ENCODE data around the gene RPS6KC1.
A peak's percentile ranks its signal among the peaks of the same experiment; 100 is the strongest.

The RPS6KC1 gene

DNA sequence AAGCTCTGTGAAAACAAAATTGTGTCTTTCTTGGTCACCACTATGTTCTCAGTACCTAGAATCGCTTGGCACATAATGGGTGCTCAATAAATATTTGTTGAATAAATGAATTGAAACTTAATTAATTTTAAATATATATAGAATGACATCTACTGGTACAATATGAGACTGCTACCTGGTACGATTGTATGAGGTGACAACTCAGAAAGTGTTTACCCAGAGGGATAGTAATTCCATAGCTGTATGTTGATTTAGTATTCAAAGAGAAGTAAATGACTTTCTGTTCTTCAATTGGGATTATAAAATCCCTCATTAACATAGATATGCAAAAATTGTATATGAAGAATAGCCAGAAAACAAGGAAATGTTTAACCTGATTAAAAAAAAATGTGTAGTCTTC is 128.7 kb downstream of the RPS6KC1 start:
- Histone ChIP-seq H3K27ac (ENCODE audit: low read length, poor library complexity, severe bottlenecking) (no peak overlapping the region), H2AFZ (ENCODE audit: low read depth, low read length) (no peak overlapping the region), H2BK12ac (ENCODE audit: low read length in 2 of 2) (no peak overlapping the region), H3K9me3 (ENCODE audit: control insufficient read depth, low read length) (peaks cover 8% of the 10 kb centered on the region), H3K18ac (ENCODE audit: low read depth in 1 of 2, low read length in 2 of 2) (no peak overlapping the region), H3K4me1 (ENCODE audit: control insufficient read depth, insufficient read depth, low read depth, low read length) (no peaks in the 10 kb centered on the region), H3K9ac (ENCODE audit: low read length) (no peak overlapping the region), H3K27me3 (ENCODE audit: control insufficient read depth in 1 of 2, insufficient read depth in 1 of 2, low read length in 2 of 2) (no peaks in the 10 kb centered on the region), H3K14ac (ENCODE audit: low read length in 2 of 2) (no peak overlapping the region), H4K91ac (ENCODE audit: low read length) (no peak overlapping the region), H3K36me3 (ENCODE audit: control insufficient read depth in 1 of 2, insufficient read depth in 2 of 2, low read depth in 1 of 2, low read length in 2 of 2) (peaks cover 2 to 34% of the 10 kb centered on the region in 2 experiments), H3K23ac (ENCODE audit: low read length in 2 of 2) (no peak overlapping the region), H3K4ac (ENCODE audit: low read depth in 1 of 2, low read length in 2 of 2) (no peak overlapping the region), H4K8ac (ENCODE audit: low read length) (no peak overlapping the region), H3K4me2 (ENCODE audit: low read length, poor library complexity, severe bottlenecking) (no peak overlapping the region), H2BK120ac (ENCODE audit: low read depth, low read length) (no peak overlapping the region), H2BK15ac (ENCODE audit: low read depth, poor library complexity, severe bottlenecking) (no peak overlapping the region), H3K79me1 (replicated peaks; ENCODE audit: low read length, poor library complexity, severe bottlenecking) (peaks cover 1% of the 10 kb centered on the region), H2BK5ac (ENCODE audit: low read depth, low read length, poor library complexity, severe bottlenecking) (no peak overlapping the region), H2AK5ac (ENCODE audit: low read length, severe bottlenecking) (no peak overlapping the region), H3K4me3 (ENCODE audit: insufficient read depth in 1 of 2, low read depth in 1 of 2, low read length in 2 of 2) (no peak overlapping the region)
- WGBS: no CpG with 5 or more reads among the region's 2 CpGs
- DNase-seq: no peak

DNA sequence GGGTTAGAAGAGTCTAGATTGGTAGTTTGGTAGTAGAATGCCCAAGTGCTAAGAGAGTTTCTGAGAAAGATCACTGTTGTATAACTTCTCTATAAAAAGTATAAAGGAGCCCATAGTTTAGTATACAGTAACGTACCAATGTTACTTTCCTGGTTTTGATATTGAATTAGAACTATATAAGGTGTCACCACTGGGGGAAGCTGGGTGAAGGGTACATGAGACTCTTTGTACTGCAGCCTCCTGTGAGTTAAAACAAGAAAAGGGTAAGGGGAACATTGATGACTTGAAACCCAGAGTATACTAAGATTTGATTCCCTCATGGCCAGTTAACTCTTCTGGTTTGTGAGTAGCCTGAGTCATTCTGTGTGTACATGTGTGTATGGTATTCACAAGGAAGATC is 129.8 kb downstream of the RPS6KC1 start:
- Histone ChIP-seq H3K27me3 (ENCODE audit: control insufficient read depth in 1 of 2, insufficient read depth in 1 of 2, low read length in 2 of 2) (no peaks in the 10 kb centered on the region), H3K4me2 (ENCODE audit: low read length, poor library complexity, severe bottlenecking) (no peak overlapping the region), H4K8ac (ENCODE audit: low read length) (no peak overlapping the region), H3K14ac (ENCODE audit: low read length in 2 of 2) (no peak overlapping the region), H3K4me3 (ENCODE audit: insufficient read depth in 1 of 2, low read depth in 1 of 2, low read length in 2 of 2) (no peak overlapping the region), H3K36me3 (ENCODE audit: control insufficient read depth in 1 of 2, insufficient read depth in 2 of 2, low read depth in 1 of 2, low read length in 2 of 2) (peaks cover 6 to 34% of the 10 kb centered on the region in 2 experiments), H4K91ac (ENCODE audit: low read length) (no peak overlapping the region), H2BK15ac (ENCODE audit: low read depth, poor library complexity, severe bottlenecking) (no peak overlapping the region), H3K4me1 (ENCODE audit: control insufficient read depth, insufficient read depth, low read depth, low read length) (no peaks in the 10 kb centered on the region), H2BK5ac (ENCODE audit: low read depth, low read length, poor library complexity, severe bottlenecking) (no peak overlapping the region), H3K18ac (ENCODE audit: low read depth in 1 of 2, low read length in 2 of 2) (no peak overlapping the region), H3K4ac (ENCODE audit: low read depth in 1 of 2, low read length in 2 of 2) (no peak overlapping the region), H3K27ac (ENCODE audit: low read length, poor library complexity, severe bottlenecking) (no peak overlapping the region), H2BK12ac (ENCODE audit: low read length in 2 of 2) (no peak overlapping the region), H2AK5ac (ENCODE audit: low read length, severe bottlenecking) (no peak overlapping the region), H2AFZ (ENCODE audit: low read depth, low read length) (no peak overlapping the region), H3K9me3 (ENCODE audit: control insufficient read depth, low read length) (peaks cover 17% of the 10 kb centered on the region), H2BK120ac (ENCODE audit: low read depth, low read length) (no peak overlapping the region), H3K9ac (ENCODE audit: low read length) (no peak overlapping the region), H3K79me1 (replicated peaks; ENCODE audit: low read length, poor library complexity, severe bottlenecking) (peaks cover 3% of the 10 kb centered on the region), H3K23ac (ENCODE audit: low read length in 2 of 2) (no peak overlapping the region)
- no peak for DNase-seq
- 100% methylated on average over 1 of the region's 1 CpG for WGBS

DNA sequence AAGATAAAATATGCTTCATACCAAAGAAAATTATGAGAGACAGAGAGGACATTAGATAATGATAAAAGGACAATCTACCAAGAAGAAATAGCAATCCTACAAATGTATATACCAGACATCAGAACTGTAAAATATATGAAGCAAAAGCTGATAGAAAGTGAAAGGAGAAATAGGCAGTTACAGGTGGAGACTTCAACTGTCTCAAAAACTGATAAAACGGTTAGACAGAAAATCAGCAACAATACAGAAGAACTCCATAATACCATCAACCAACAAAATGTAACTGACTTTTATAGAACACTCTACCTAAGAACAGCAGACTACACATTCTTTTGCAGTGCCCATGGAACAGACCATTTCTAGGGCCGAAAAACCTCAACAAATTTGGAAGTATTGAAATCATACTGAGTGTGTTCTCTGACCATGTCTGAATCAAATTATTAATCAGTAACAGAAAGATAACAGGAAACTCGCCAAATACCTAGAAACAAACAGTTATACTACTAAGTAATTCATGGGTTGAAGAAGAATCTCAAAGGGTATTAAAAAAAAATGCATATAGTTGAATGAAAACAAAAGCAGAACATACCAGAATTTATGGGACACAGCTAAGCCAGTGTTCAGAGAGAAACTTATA is 132.1 kb downstream of the RPS6KC1 start:
- H2BK12ac ChIP-seq (ENCODE audit: low read length in 2 of 2): no peak overlapping the region
- no peak overlapping the region for H2BK5ac ChIP-seq (ENCODE audit: low read depth, low read length, poor library complexity, severe bottlenecking)
- H3K9ac ChIP-seq (ENCODE audit: low read length): no peak overlapping the region
- H2AFZ ChIP-seq (ENCODE audit: low read depth, low read length): no peak overlapping the region
- H2BK15ac ChIP-seq (ENCODE audit: low read depth, poor library complexity, severe bottlenecking): no peak overlapping the region
- H4K91ac ChIP-seq (ENCODE audit: low read length): no peak overlapping the region
- no peak overlapping the region for H3K4me3 ChIP-seq (ENCODE audit: insufficient read depth in 1 of 2, low read depth in 1 of 2, low read length in 2 of 2)
- H3K4ac ChIP-seq (ENCODE audit: low read depth in 1 of 2, low read length in 2 of 2): no peak overlapping the region
- H4K8ac ChIP-seq (ENCODE audit: low read length): no peak overlapping the region
- no peak for DNase-seq
- no peak overlapping the region for H3K18ac ChIP-seq (ENCODE audit: low read depth in 1 of 2, low read length in 2 of 2)
- H3K4me1 ChIP-seq (ENCODE audit: control insufficient read depth, insufficient read depth, low read depth, low read length): no peaks in the 10 kb centered on the region
- no peaks in the 10 kb centered on the region for H3K27me3 ChIP-seq (ENCODE audit: control insufficient read depth in 1 of 2, insufficient read depth in 1 of 2, low read length in 2 of 2)
- no peak overlapping the region for H3K23ac ChIP-seq (ENCODE audit: low read length in 2 of 2)
- no peak overlapping the region for H2AK5ac ChIP-seq (ENCODE audit: low read length, severe bottlenecking)
- no peak overlapping the region for H3K4me2 ChIP-seq (ENCODE audit: low read length, poor library complexity, severe bottlenecking)
- 94% methylated on average over 1 of the region's 3 CpGs for WGBS
- peaks cover 13 to 31% of the 10 kb centered on the region in 2 experiments for H3K36me3 ChIP-seq (ENCODE audit: control insufficient read depth in 1 of 2, insufficient read depth in 2 of 2, low read depth in 1 of 2, low read length in 2 of 2)
- peaks cover 3% of the 10 kb centered on the region for H3K79me1 ChIP-seq (replicated peaks; ENCODE audit: low read length, poor library complexity, severe bottlenecking)
- peaks cover 33% of the 10 kb centered on the region for H3K9me3 ChIP-seq (ENCODE audit: control insufficient read depth, low read length)
- peak overlapping the region; percentile 32 for H3K27ac ChIP-seq (ENCODE audit: low read length, poor library complexity, severe bottlenecking)
- no peak overlapping the region for H2BK120ac ChIP-seq (ENCODE audit: low read depth, low read length)
- H3K14ac ChIP-seq (ENCODE audit: low read length in 2 of 2): no peak overlapping the region

DNA sequence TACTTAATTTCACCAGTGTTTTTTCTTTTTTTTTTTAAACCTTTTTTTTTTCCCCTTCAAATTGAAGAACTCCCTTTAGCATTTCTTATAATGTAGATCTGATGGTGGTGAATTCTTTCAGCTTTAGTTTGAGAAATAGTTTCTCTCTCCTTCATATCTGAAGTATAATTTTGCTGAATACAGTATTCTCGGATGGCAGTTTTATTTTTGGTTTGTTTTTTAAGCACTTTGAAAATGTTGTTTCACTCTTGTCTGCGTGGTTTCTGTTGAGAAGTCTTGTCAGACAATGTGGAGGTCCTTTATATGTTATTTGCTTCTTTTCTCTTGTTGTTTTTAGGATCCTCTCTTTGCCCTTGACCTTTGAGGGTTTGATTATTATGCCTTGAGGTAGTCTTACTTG is 135.1 kb downstream of the RPS6KC1 start:
- no peak overlapping the region for H3K27ac ChIP-seq (ENCODE audit: low read length, poor library complexity, severe bottlenecking)
- H3K23ac ChIP-seq (ENCODE audit: low read length in 2 of 2): no peak overlapping the region
- DNase-seq: no peak
- H2AFZ ChIP-seq (ENCODE audit: low read depth, low read length): no peak overlapping the region
- H2BK15ac ChIP-seq (ENCODE audit: low read depth, poor library complexity, severe bottlenecking): no peak overlapping the region
- H3K4me2 ChIP-seq (ENCODE audit: low read length, poor library complexity, severe bottlenecking): no peak overlapping the region
- no peak overlapping the region for H4K8ac ChIP-seq (ENCODE audit: low read length)
- peaks cover 46% of the 10 kb centered on the region for H3K9me3 ChIP-seq (ENCODE audit: control insufficient read depth, low read length)
- H3K79me1 ChIP-seq (replicated peaks; ENCODE audit: low read length, poor library complexity, severe bottlenecking): peaks cover 1% of the 10 kb centered on the region
- H3K4me3 ChIP-seq (ENCODE audit: insufficient read depth in 1 of 2, low read depth in 1 of 2, low read length in 2 of 2): no peak overlapping the region
- no peak overlapping the region for H2BK12ac ChIP-seq (ENCODE audit: low read length in 2 of 2)
- H3K36me3 ChIP-seq (ENCODE audit: control insufficient read depth in 1 of 2, insufficient read depth in 2 of 2, low read depth in 1 of 2, low read length in 2 of 2): peaks cover 13 to 28% of the 10 kb centered on the region in 2 experiments
- H3K27me3 ChIP-seq (ENCODE audit: control insufficient read depth in 1 of 2, insufficient read depth in 1 of 2, low read length in 2 of 2): no peaks in the 10 kb centered on the region
- no peak overlapping the region for H3K14ac ChIP-seq (ENCODE audit: low read length in 2 of 2)
- no peak overlapping the region for H3K4ac ChIP-seq (ENCODE audit: low read depth in 1 of 2, low read length in 2 of 2)
- no peak overlapping the region for H4K91ac ChIP-seq (ENCODE audit: low read length)
- no peak overlapping the region for H3K9ac ChIP-seq (ENCODE audit: low read length)
- H3K18ac ChIP-seq (ENCODE audit: low read depth in 1 of 2, low read length in 2 of 2): no peak overlapping the region
- 97% methylated on average over 2 of the region's 2 CpGs for WGBS
- H2BK5ac ChIP-seq (ENCODE audit: low read depth, low read length, poor library complexity, severe bottlenecking): no peak overlapping the region
- H2AK5ac ChIP-seq (ENCODE audit: low read length, severe bottlenecking): no peak overlapping the region
- no peaks in the 10 kb centered on the region for H3K4me1 ChIP-seq (ENCODE audit: control insufficient read depth, insufficient read depth, low read depth, low read length)
- no peak overlapping the region for H2BK120ac ChIP-seq (ENCODE audit: low read depth, low read length)
